IPS-20b (cell line): Measurements from ENCODE around the gene CD7.

ENCODE experiments used
- H3K27ac ChIP-seq: one replicate; pipeline ENCODE4 v1.5.1; 2013; ENCODE audit warnings: low read length
- H3K27me3 ChIP-seq: 2 replicates; pipeline ENCODE4 v1.6.1; 2013; ENCODE audit warnings: mild to moderate bottlenecking, low read length, inconsistent platforms; ENCODE audit not compliant: insufficient read depth
- H3K36me3 ChIP-seq: 2 replicates; pipeline ENCODE4 v1.6.1; 2013; ENCODE audit warnings: low read depth, mild to moderate bottlenecking, inconsistent platforms, low read length, moderate library complexity; ENCODE audit not compliant: insufficient read depth
- H3K4me1 ChIP-seq: 2 replicates; pipeline ENCODE4 v1.6.1; 2013; ENCODE audit warnings: mild to moderate bottlenecking, control low read depth, inconsistent platforms, low read length, moderate library complexity; ENCODE audit not compliant: insufficient read depth
- H3K4me3 ChIP-seq: 2 replicates; pipeline ENCODE4 v1.5.1; 2013; ENCODE audit warnings: mild to moderate bottlenecking, low read length, inconsistent platforms
- H3K9ac ChIP-seq: 2 replicates; pipeline ENCODE4 v1.6.1; 2013; ENCODE audit warnings: low read depth, mild to moderate bottlenecking, inconsistent platforms, low read length, moderate library complexity
- H3K9me3 ChIP-seq: 2 replicates; pipeline ENCODE4 v1.6.1; 2013; ENCODE audit warnings: mild to moderate bottlenecking, low read depth, low read length, inconsistent platforms; ENCODE audit not compliant: insufficient read depth

The CD7 gene

GRCh38 chr17:82344175-82344907 is 26.9 kb upstream of the CD7 start:
- H3K36me3 ChIP-seq, result no peaks in the 10 kb centered on the region
- H3K4me3 ChIP-seq, result no peak overlapping the region
- no peak overlapping the region for H3K9ac ChIP-seq
- H3K27ac ChIP-seq, result no peak overlapping the region
- H3K27me3 ChIP-seq, result peaks cover 3% of the 10 kb centered on the region; the same call in 1 of the 2 replicates
- peaks cover 5% of the 10 kb centered on the region for H3K9me3 ChIP-seq
- H3K4me1 ChIP-seq, result 0 out of 2 replicates have a peak, but pooled peaks cover under 1% of the 10 kb centered on the region

- 0 out of 2 replicates have a peak, but pooled peaks cover 3% of the 10 kb centered on the region for H3K4me1 ChIP-seq
- H3K9me3 ChIP-seq, result peaks cover 5% of the 10 kb centered on the region
- no peaks in the 10 kb centered on the region for H3K36me3 ChIP-seq
- H3K4me3 ChIP-seq, result no peak overlapping the region
- peaks cover 11% of the 10 kb centered on the region for H3K27me3 ChIP-seq
- H3K27ac ChIP-seq, result no peak overlapping the region
- no peak overlapping the region for H3K9ac ChIP-seq
Measured at GRCh38 chr17:82343560-82343959, 26.2 kb upstream of the CD7 start.

DNA sequence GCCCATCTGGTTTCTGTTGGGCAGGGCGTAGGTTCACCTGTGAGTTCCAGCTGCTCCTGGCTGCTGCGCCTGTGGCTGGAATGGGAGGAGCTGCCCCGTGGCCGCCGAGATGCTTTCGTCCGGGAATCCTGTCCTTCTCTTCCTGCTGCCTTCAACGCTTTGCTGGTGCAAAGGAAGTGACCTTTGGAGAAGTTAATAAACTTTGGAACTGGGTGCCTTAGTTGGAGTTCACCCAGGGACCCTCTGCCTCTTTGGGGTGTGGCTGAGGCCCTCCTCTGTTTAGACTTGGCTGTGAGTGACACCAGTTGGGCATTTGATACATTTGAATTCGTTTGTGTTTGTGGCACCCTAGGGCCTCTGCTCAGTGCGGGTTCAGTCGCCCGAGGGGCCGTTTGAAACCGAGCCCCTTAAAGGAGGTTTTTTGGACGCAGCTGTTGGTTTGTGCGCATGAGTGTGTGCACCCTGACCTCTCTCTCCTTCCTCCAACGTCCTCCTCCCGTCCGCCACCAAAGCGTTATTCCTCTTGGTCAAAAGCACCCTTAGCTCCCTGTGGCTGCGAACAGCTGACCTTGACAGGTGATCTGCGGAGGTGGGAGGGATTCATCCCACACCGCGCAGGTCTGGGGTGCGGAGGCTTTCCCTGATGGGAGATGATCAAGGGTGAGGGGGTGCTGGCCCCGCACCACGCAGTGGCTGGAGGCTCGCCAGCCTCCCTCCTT is 25.1 kb upstream of the CD7 start:
- 0 out of 2 replicates have a peak, but pooled peaks cover 3% of the 10 kb centered on the region for H3K4me1 ChIP-seq
- H3K27ac ChIP-seq, result no peak overlapping the region
- peaks cover 21% of the 10 kb centered on the region for H3K27me3 ChIP-seq
- no peaks in the 10 kb centered on the region for H3K36me3 ChIP-seq
- peaks cover 5% of the 10 kb centered on the region for H3K9me3 ChIP-seq
- no peak overlapping the region for H3K4me3 ChIP-seq
- no peak overlapping the region for H3K9ac ChIP-seq

DNA sequence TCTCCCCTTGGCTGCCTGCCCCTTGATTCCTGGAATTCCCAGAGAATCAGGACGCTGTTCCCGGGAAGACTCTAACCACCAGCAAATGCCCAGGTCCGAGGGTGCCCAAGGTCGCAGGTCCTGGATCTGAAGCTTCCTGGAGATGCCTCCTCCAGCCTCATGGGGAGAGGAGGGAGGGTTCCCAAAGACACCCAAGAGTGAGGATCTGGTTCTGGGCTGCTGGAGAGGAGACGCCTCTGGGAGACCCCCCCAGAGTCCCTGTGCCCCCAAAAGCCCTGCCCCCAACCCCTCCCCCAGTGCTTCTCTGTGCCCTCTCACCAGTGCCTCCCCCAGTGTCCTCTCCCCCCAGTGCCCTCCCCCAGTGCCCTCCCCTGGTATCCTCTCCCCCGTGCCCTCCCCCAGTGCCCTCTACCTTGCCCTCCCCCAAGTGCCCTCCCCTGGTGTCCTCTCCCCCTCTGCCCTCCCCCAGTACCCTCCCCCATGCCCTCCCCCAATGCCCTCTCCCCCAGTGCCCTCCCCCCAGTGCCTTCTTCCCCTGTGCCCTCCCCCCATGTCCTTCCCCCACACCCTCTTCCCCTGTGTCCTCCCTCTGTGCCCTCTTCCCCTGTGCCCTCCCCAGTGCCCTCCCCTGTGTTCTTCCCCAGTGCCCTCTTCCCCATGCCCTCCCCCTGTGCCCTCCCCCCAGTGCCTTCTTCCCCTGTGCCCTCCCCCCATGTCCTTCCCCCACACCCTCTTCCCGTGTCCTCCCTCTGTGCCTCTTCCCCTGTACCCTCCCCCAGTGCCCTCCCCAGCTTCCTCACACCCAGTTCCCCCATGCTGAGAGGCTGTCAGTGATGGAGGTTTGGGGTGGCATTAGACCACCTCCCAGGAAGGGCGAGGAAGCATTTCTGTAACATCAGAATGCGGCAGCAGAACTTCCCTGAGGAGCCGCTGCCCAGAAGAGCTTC is 22.5 kb upstream of the CD7 start:
- H3K9me3 ChIP-seq, result peaks cover 5% of the 10 kb centered on the region
- H3K4me3 ChIP-seq, result no peak overlapping the region
- H3K4me1 ChIP-seq, result 0 out of 2 replicates have a peak, but pooled peaks cover 3% of the 10 kb centered on the region
- H3K27ac ChIP-seq, result no peak overlapping the region
- peaks cover 48% of the 10 kb centered on the region for H3K27me3 ChIP-seq
- H3K9ac ChIP-seq, result no peak overlapping the region
- no peaks in the 10 kb centered on the region for H3K36me3 ChIP-seq

GRCh38 chr17:82338858-82339633 is 21.6 kb upstream of the CD7 start:
- H3K9ac ChIP-seq, result no peak overlapping the region

GRCh38 chr17:82334622-82335394 is 17.4 kb upstream of the CD7 start:
- H3K9ac ChIP-seq, result no peak overlapping the region
- H3K4me3 ChIP-seq, result no peak overlapping the region
- peaks cover 96% of the 10 kb centered on the region for H3K27me3 ChIP-seq
- H3K9me3 ChIP-seq, result no peaks in the 10 kb centered on the region
- H3K27ac ChIP-seq, result no peak overlapping the region
- 0 out of 2 replicates have a peak, but pooled peaks cover 3% of the 10 kb centered on the region for H3K4me1 ChIP-seq
- H3K36me3 ChIP-seq, result no peaks in the 10 kb centered on the region

More at GRCh38 chr17:82338858-82339633, 21.6 kb upstream of the CD7 start:
- H3K9me3 ChIP-seq, result peaks cover 5% of the 10 kb centered on the region
- H3K4me3 ChIP-seq, result 0 out of 2 replicates have a peak overlapping the region, but pooled peaks have one; percentile 22
- H3K27ac ChIP-seq, result no peak overlapping the region
- peaks cover 56% of the 10 kb centered on the region for H3K27me3 ChIP-seq
- H3K36me3 ChIP-seq, result no peaks in the 10 kb centered on the region
- H3K4me1 ChIP-seq, result 0 out of 2 replicates have a peak, but pooled peaks cover 3% of the 10 kb centered on the region

DNA sequence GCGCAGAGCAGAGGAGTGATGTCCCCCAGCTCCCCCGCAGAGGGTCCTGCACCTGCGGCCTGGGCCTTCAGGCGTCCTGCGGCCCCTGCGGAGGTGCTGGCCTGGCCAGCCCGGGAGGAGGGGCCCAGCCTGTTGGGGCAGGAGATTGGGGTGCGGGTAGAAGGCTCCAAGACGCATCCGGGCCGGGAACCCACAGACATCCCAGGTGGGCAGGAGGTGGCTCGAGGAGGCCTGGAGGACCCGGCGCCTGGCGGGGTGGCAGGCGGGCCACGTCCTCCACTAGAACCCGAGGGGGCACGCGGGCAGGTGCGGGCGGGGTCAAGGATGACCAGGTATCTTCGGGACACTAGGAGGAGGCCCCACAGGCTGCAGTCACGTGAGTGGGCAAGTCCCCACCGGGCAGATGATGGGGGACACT is 16.8 kb upstream of the CD7 start:
- Histone ChIP-seq H3K4me3 (no peak overlapping the region), H3K4me1 (0 out of 2 replicates have a peak, but pooled peaks cover 1% of the 10 kb centered on the region), H3K9me3 (no peaks in the 10 kb centered on the region), H3K36me3 (no peaks in the 10 kb centered on the region), H3K9ac (no peak overlapping the region), H3K27ac (no peak overlapping the region), H3K27me3 (peaks cover 94% of the 10 kb centered on the region)

DNA sequence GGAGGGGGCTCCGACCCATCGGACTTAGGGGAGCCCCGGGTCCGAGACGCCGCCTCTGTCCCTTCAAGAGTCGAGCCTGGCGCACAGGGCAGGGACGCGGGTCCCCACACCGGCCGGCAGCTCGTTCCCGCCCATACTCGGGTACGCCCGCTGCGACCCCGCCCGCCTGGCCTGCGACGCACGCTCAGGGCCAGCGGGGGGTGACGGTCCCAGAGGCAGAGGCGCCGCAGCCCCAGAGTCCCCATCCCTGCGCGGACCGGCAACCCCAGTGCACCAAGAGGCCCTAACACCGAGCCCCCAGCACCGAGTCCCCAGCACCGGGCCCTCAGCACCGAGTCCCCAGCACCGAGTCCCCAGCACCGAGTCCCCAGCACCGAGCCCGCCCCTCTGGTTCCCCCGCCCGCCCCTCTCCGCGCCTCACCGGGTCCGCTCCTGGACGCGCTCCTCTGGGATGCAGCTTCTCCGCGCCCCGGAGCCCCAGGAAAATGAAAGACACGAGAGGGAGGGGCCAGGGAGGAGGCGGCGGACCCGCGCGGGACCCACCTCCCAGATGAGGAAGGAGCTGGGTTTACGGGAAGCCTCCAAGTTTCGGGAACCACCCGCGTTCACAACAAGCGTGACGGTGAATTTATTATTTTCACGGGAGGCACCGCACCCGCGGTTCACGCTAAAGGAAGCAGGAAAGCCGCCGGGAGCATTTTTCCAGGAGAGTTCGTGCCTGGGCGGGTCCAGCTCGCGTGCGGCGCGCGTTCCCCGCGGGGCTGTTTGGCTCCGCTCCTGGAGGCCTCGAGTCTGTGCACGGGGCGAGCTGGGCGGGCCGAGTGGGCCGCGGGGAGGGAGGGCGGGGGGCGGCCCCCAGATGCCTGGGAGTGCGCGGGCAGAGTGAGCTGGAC is 16.1 kb upstream of the CD7 start, which contains the start of gene SECTM1:
Gene SECTM1, minus strand, starts transcription at position 488 of the 893 bp plus-strand sequence. CDS start 6,526 bp downstream, outside the sequence.
- no peaks in the 10 kb centered on the region for H3K36me3 ChIP-seq
- peaks cover 92% of the 10 kb centered on the region for H3K27me3 ChIP-seq
- no peak within 1 kb of the TSS for H3K9ac ChIP-seq
- H3K9me3 ChIP-seq, result no peaks in the 10 kb centered on the region
- H3K27ac ChIP-seq, result no peak within 1 kb of the TSS
- peak within 1 kb of the TSS; percentile 58 for H3K4me3 ChIP-seq
- no peaks in the 10 kb centered on the region for H3K4me1 ChIP-seq

DNA sequence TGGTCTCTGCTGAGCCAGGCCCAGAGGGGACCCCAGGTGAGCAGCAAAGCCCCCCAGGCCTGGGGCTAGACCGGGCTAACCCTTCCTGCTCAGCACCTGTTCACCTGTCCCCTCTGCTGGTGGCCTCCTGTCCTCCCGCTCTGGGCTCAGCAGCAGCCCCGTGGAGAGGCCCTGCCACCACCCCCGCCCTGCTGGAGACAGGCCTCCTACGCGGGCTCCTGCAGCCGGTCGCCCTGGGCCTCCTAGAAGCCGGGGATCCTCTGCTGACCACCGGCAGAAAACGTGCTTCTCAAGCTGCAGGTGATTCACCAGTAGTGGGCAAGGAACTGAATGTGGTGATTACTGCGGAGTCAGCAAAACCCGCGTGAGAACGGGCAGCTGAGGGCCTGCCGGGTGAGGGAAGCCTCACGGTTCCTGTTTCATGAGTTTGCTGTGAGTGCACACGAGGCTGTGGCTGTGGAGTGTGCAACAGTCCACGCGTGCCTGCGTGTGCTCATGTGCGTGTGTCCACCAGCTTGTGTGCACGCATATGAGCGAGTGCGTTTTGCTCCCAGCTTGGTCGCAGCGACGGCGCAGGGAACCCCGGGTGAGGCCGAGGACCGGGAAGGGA is 15.4 kb upstream of the CD7 start:
- H3K27ac ChIP-seq, result no peak overlapping the region
- peak overlapping the region; percentile 58 for H3K4me3 ChIP-seq

More for the DNA sequence above, 15.4 kb upstream of the CD7 start:
- Histone ChIP-seq H3K36me3 (no peaks in the 10 kb centered on the region), H3K9me3 (no peaks in the 10 kb centered on the region), H3K9ac (no peak overlapping the region), H3K27me3 (peaks cover 84% of the 10 kb centered on the region), H3K4me1 (0 out of 2 replicates have a peak, but pooled peaks cover 4% of the 10 kb centered on the region)
